Smooth muscle cell (in vitro differentiated cells): ENCODE measurements around the gene FOXP4. TPM values are rescaled to one million over a fixed set of nuclear protein-coding genes. Genes with fewer than 3 reads are reported as not detected.
"Not testable (repeated sequence)": the region's sequence is repeated elsewhere in the genome, so short reads cannot be mapped to it uniquely, and the experiment has no call there.

Source experiments
- DNase-seq: peaks from one replicate; lab custom pipeline; 2025; ENCODE audit not compliant: unreplicated experiment; lab: John Stamatoyannopoulos, UW
- H2AFZ ChIP-seq: fragments of 200-600 bp; sonication (generic); 2 replicates; pipeline ENCODE4 v1.6.0; 2016; ENCODE audit warnings: antibody characterized with exemption, low read depth, mild to moderate bottlenecking
- H3F3A ChIP-seq: fragments of 200-600 bp; sonication (generic); 2 replicates; pipeline ENCODE4 v1.6.0; 2017; ENCODE audit warnings: antibody characterized with exemption, low read depth
- H3K27ac ChIP-seq: fragments of 200-600 bp; sonication (generic); 2 replicates; pipeline ENCODE4 v1.5.1; 2016; ENCODE audit warnings: low read depth, mild to moderate bottlenecking
- H3K27me3 ChIP-seq: fragments of 200-600 bp; sonication (generic); 2 replicates; pipeline ENCODE4 v1.6.1; 2016; ENCODE audit warnings: low read depth, mild to moderate bottlenecking
- H3K36me3 ChIP-seq: fragments of 200-600 bp; sonication (generic); 2 replicates; pipeline ENCODE4 v1.5.1; 2016; ENCODE audit warnings: low read depth
- H3K4me1 ChIP-seq: fragments of 200-600 bp; sonication (generic); 2 replicates; pipeline ENCODE4 v1.5.1; 2016; ENCODE audit warnings: low read depth
- H3K4me2 ChIP-seq: fragments of 200-600 bp; sonication (generic); 2 replicates; pipeline ENCODE4 v1.6.0; 2016; ENCODE audit warnings: mild to moderate bottlenecking
- H3K4me3 ChIP-seq: fragments of 200-600 bp; sonication (generic); 2 replicates; pipeline ENCODE4 v1.5.1; 2016; ENCODE audit warnings: mild to moderate bottlenecking
- H3K79me2 ChIP-seq: fragments of 200-600 bp; sonication (generic); 2 replicates; pipeline ENCODE4 v1.6.0; 2016; ENCODE audit warnings: low read depth, mild to moderate bottlenecking
- H3K9ac ChIP-seq: fragments of 200-600 bp; sonication (generic); 2 replicates; pipeline ENCODE4 v1.6.0; 2016; ENCODE audit warnings: low read depth
- H3K9me3 ChIP-seq: fragments of 200-600 bp; sonication (generic); replicated peaks from 2 replicates; pipeline ENCODE4 v1.5.1; 2016; ENCODE audit warnings: low read depth
- H4K20me1 ChIP-seq: fragments of 200-600 bp; sonication (generic); 2 replicates; pipeline ENCODE4 v1.6.0; 2016; ENCODE audit warnings: low read depth
- CTCF ChIP-seq: fragments of 200-600 bp; sonication (generic); IDR thresholded peaks from 2 replicates; pipeline ENCODE4 v1.5.1; 2017; ENCODE audit warnings: borderline replicate concordance, mild to moderate bottlenecking, antibody characterized with exemption; ENCODE audit not compliant: insufficient read depth, poor library complexity, severe bottlenecking
- WGBS: methylation state at CpG from one replicate; pipeline ENCODE4 v1.1.7; 2016; ENCODE audit warnings: low lambda C conversion rate; 5-methylcytosine and 5-hydroxymethylcytosine counted together
- polyA plus RNA-seq: library from polyadenylated mRNA; unstranded; fragments of >200 nt; fragmentation: Nextera tagmentation; extraction: Ambion mirVana; gene quantifications from 2 replicates; pipeline ENCODE4 v1.2.1, GENCODE V29; 2016
- total RNA-seq: library from RNA; depleted of rRNA; stranded (reverse); fragments of >200 nt; gene quantifications from 2 replicates; pipeline ENCODE4 v1.2.3, GENCODE V29; 2014

FOXP4 gene
- total and polyA plus RNA-seq, 2 experiments from 2014 or later, result 5.3 to 31.9 TPM

- H3K27me3 ChIP-seq, result no peaks in the 10 kb centered on the region
- no peak overlapping the region for H3K27ac ChIP-seq
- H4K20me1 ChIP-seq, result no peaks in the 10 kb centered on the region
- no peaks in the 10 kb centered on the region for H3K36me3 ChIP-seq
- 78% methylated on average over 3 of the region's 3 CpGs for WGBS
- no peak overlapping the region for H3K4me2 ChIP-seq
- H3K4me3 ChIP-seq, result no peak overlapping the region
- H3K4me1 ChIP-seq, result peaks cover 6% of the 10 kb centered on the region
- H3F3A ChIP-seq, result peaks cover 5% of the 10 kb centered on the region
- DNase-seq, result no peak
- no peak for TF ChIP-seq CTCF
- H3K79me2 ChIP-seq, result no peaks in the 10 kb centered on the region
- H3K9me3 ChIP-seq, result peaks cover 7% of the 10 kb centered on the region
- no peak overlapping the region for H3K9ac ChIP-seq
- H2AFZ ChIP-seq, result no peak overlapping the region
These were observed 72.4 kb downstream of the FOXP4 start for GRCh38 chr6:41618598-41618997.

- H3K36me3 ChIP-seq, H3F3A ChIP-seq, H3K27me3 ChIP-seq, DNase-seq, H3K79me2 ChIP-seq, H3K4me2 ChIP-seq, H2AFZ ChIP-seq, H3K27ac ChIP-seq, H3K4me3 ChIP-seq, H4K20me1 ChIP-seq, H3K4me1 ChIP-seq, H3K9ac ChIP-seq, H3K9me3 ChIP-seq: not testable (repeated sequence)
- 91% methylated on average over 4 of the region's 4 CpGs for WGBS
These were observed 73.0 kb downstream of the FOXP4 start for GRCh38 chr6:41619193-41619592.

- no peak overlapping the region for H3K9ac ChIP-seq
- H3K4me2 ChIP-seq, result no peak overlapping the region
- H3K79me2 ChIP-seq, result no peaks in the 10 kb centered on the region
- DNase-seq, result no peak
- no peak overlapping the region for H3K27ac ChIP-seq
- no peaks in the 10 kb centered on the region for H4K20me1 ChIP-seq
- H3K4me1 ChIP-seq, result peaks cover 6% of the 10 kb centered on the region
- H3K4me3 ChIP-seq, result no peak overlapping the region
- no peaks in the 10 kb centered on the region for H3K36me3 ChIP-seq
- no peak overlapping the region for H2AFZ ChIP-seq
- peaks cover 3% of the 10 kb centered on the region for H3K9me3 ChIP-seq
- no peak for TF ChIP-seq CTCF
- no peaks in the 10 kb centered on the region for H3K27me3 ChIP-seq
- peaks cover 5% of the 10 kb centered on the region for H3F3A ChIP-seq
These were observed 75.2 kb downstream of the FOXP4 start for GRCh38 chr6:41621367-41621766.

GRCh38 chr6:41621802-41622201 is 75.6 kb downstream of the FOXP4 start:
- WGBS, result 47% methylated on average over 2 of the region's 2 CpGs
- Histone ChIP-seq H3K27me3 (no peaks in the 10 kb centered on the region), H3K36me3 (no peaks in the 10 kb centered on the region), H3K27ac (peak overlapping the region; percentile 57), H3K9me3 (peaks cover 3% of the 10 kb centered on the region), H3K9ac (no peak overlapping the region), H2AFZ (no peak overlapping the region), H3K4me1 (peaks cover 6% of the 10 kb centered on the region), H4K20me1 (no peaks in the 10 kb centered on the region), H3K79me2 (no peaks in the 10 kb centered on the region), H3F3A (peaks cover 5% of the 10 kb centered on the region), H3K4me3 (no peak overlapping the region), H3K4me2 (no peak overlapping the region)
- TF ChIP-seq CTCF, result no peak
- DNase-seq, result no peak
